Measurements from ENCODE around the gene WNT8B.

WNT8B gene

DNA sequence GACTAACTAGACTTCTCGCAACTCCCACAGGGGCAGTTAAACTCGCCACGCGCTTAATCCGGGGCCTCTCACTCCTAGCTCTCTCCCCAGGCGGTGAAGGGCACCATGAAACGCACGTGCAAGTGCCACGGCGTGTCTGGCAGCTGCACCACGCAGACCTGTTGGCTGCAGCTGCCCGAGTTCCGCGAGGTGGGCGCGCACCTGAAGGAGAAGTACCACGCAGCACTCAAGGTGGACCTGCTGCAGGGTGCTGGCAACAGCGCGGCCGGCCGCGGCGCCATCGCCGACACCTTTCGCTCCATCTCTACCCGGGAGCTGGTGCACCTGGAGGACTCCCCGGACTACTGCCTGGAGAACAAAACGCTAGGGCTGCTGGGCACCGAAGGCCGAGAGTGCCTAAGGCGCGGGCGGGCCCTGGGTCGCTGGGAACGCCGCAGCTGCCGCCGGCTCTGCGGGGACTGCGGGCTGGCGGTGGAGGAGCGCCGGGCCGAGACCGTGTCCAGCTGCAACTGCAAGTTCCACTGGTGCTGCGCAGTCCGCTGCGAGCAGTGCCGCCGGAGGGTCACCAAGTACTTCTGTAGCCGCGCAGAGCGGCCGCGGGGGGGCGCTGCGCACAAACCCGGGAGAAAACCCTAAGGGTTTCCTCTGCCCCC is 19.5 kb downstream of the WNT8B start:
- in situ Hi-C loops (cut with MboI; ENCODE audit: low sequenced_read_pairs): no loop called here

DNA sequence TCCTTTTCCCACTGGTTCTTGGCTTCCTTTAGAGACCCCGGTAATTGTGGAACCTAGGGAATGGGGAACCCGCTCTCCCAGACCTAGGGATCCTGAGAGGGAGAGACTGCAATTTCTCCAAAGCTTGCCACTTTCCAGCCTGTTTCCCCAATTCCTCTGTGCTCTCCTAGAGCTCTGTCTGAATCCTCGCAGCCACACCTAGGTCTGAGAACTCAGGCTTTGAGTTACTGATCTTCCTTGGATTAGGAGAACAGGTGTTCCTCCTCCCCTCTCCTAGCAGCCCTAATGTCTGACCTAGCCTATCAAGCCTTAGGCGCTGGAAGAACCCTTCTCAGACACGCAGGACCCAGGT is 20.0 kb downstream of the WNT8B start:
- in situ Hi-C loops (cut with MboI; ENCODE audit: low sequenced_read_pairs): no loop called here

- in situ Hi-C loops (cut with MboI; ENCODE audit: low sequenced_read_pairs): no loop called here
These were observed 21.3 kb downstream of the WNT8B start for GRCh38 chr10:100483876-100484666.

DNA sequence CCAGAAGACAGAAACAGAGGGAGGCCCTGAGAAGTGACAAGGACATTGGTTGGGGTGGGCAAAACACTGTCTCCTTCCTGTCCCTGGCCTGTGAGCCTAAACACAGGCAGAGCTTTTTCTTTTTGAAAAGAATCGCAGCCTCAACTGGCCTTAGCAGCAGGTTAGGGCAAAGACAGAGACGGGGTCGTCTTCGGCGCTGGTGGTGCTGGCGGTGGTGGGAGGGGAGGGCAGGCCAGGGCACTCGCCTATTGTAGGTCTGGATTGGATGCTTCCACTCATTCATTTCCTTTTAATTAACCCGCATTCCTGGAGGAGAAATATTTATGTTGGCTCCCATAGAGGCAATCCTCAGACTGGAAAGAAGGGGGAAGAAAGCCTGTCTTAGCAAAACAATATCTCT is 22.6 kb downstream of the WNT8B start:
- in situ Hi-C loops (cut with MboI; ENCODE audit: low sequenced_read_pairs): no loop called here

DNA sequence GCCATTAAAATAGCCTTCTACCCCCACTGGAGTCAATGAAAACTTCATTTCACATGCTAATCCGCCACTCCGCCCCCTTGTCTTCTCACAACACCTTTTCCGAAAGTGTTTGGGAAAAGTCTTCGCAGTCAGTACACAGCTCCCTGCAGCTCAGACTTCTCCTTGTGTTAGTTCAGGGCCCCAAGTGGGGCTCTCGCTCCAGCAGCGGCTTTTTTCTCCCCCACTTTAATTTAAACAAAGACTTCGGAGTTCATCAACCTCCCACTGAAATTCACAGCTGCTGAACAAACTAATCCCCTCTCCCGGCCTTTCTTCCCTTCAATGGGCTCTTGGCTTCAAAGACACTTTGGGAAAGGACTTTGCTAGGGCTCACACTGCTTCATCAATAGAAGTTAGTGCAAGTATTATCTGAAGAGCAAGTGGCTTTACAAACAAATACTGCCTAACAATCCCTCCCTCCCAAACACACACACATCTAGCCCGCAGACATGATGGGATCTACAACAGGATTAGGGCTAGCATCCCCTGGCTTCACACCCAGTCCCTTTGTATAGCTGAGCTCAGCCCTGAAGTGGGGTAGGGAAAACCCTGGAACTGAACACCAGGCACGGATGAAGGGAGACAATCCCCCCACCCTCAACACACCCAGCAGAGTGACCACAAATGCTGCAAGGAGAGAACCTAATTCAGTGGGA is 23.1 kb downstream of the WNT8B start:
- in situ Hi-C loops (cut with MboI; ENCODE audit: low sequenced_read_pairs): no loop called here

- in situ Hi-C loops (cut with MboI; ENCODE audit: low sequenced_read_pairs): no loop called here
These were observed 24.7 kb downstream of the WNT8B start for GRCh38 chr10:100487529-100487928.

DNA sequence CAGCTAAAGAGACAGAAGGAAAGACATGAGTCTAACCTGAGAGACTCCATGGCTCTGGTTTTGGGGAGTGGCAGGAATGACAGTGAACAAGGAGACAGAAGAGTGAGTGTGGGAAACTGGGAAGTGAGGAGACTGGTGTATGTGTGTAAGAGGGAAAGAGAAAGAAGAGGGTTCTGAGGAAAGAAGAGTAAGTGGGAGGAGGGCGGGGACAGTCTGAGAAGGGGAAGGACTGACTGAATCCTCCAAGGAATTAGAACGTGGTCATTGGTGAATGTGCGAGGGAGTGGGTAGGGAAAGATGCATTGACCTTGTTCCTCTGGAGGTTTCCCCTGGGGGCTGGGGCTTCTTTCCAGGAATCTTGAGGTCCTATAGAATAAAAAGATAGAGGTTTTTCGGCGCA is 26.6 kb downstream of the WNT8B start:
- in situ Hi-C loops (cut with MboI; ENCODE audit: low sequenced_read_pairs): no loop called here

DNA sequence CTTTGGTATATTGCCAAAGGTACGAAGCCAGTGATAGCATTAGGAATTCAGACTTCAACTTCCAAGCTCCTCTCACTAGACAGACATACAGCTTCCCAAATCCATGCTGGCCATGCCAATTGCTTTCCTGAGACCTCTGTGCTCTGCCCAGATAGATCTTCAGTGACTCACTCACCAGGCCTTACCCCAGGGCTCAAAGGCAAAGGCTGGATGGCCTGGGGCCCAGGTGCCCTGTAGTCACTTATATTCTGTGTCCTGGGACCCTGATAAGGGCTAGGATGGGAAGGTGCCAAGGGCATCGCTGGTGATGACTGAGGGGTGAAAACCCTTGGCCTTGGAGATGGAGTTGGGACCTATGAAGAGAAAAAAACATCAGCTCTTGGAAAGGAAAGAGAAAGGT is 27.7 kb downstream of the WNT8B start:
- in situ Hi-C loops (cut with MboI; ENCODE audit: low sequenced_read_pairs): no loop called here

GRCh38 chr10:100496567-100496966 is 33.8 kb downstream of the WNT8B start:
- in situ Hi-C loops (cut with MboI; ENCODE audit: low sequenced_read_pairs): no loop called here

- in situ Hi-C loops (cut with MboI; ENCODE audit: low sequenced_read_pairs): no loop called here
These were observed 35.2 kb downstream of the WNT8B start for GRCh38 chr10:100498059-100498458.

DNA sequence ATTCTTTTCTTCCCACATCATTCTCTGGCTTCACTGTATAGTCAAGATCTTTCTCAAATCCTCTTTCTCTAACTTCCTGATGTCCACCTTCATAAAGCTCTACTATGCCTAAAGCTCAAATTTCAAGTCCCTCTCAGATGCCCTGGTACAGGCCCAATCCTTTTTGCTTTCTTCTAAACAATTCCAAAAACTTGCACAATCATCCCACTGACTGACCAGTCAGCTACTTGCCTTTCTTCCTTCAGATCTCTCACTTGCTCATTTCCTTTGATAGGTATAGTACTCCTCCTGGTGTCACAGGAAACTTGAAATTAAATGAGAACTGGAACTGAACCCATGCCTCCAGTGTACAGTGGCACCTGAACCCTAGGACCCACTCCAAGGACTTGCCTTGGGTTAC is 38.6 kb downstream of the WNT8B start:
- in situ Hi-C loops (cut with MboI; ENCODE audit: low sequenced_read_pairs): no loop called here

DNA sequence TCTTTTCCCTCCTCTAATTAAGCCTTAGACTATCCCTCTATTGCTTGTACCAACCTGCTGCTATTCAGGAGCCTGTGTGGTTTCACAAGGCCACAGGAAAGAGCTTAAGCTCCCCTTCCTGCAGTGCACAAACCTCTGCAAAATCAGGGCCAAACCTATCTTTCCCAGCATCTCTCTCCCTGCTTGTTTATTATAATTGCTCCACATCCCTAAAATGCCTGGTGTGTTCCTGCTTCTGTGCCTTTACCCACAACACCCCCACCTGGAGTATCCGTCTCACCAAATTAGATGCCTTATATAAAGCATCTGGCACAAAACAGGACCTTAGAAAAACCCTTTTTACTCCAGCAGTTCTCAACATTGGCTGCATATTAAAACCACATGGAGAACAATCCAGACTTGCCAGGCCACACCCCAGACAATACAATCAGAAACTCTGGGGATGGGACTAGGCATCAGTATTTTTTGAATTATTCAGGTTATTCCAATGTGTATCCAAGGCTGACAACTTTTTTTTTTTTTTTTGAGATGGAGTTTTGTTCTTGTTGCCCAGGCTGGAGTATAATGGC is 40.2 kb downstream of the WNT8B start:
- in situ Hi-C loops (cut with MboI; ENCODE audit: low sequenced_read_pairs): no loop called here

GRCh38 chr10:100504096-100504495 is 41.3 kb downstream of the WNT8B start:
- in situ Hi-C loops (cut with MboI; ENCODE audit: low sequenced_read_pairs): no loop called here

DNA sequence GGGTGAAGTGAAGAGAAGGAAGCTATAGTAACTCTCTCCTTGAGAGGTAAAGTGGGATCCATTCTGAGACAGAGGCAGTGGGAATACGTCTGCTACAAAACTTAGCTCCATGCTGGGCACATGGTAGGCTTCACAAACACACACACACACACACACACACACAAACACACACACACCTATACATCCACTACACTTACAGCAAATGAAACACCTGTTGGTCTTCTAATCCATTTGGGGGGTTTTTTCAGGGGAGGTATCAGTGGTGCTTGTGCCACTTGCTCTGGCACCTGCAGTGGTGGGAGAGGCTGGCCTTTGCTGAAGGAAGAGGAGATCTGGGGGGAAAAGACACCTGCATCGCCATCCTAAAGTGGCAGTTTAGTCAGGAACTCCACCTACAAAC is 42.4 kb downstream of the WNT8B start:
- in situ Hi-C loops (cut with MboI; ENCODE audit: low sequenced_read_pairs): no loop called here

GRCh38 chr10:100506596-100507356 is 44.0 kb downstream of the WNT8B start:
- in situ Hi-C loops (cut with MboI; ENCODE audit: low sequenced_read_pairs): no loop called here

DNA sequence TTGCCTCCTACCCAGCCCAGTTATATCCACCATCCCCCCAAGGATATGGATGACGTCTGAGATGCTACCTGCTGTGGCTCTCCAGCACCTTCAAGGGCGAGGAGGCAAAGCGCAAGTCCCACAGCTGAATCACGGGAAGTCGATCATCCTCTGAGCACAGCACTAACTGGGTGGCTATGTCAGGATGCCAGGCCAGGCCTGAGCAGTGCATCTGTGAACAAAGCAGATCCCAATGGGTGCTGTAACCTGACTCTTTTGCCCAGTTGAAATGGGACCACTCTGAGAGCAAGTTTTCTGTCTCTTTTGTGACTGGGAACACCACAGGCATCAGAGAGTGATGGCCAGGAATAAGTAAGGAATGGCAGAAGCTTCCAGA is 44.5 kb downstream of the WNT8B start:
- in situ Hi-C loops (cut with MboI; ENCODE audit: low sequenced_read_pairs): no loop called here

- in situ Hi-C loops (cut with MboI; ENCODE audit: low sequenced_read_pairs): no loop called here
These were observed 45.5 kb downstream of the WNT8B start for GRCh38 chr10:100508266-100508665.

- in situ Hi-C loops (cut with MboI; ENCODE audit: low sequenced_read_pairs): no loop called here
These were observed 45.9 kb downstream of the WNT8B start for GRCh38 chr10:100508691-100509150.

DNA sequence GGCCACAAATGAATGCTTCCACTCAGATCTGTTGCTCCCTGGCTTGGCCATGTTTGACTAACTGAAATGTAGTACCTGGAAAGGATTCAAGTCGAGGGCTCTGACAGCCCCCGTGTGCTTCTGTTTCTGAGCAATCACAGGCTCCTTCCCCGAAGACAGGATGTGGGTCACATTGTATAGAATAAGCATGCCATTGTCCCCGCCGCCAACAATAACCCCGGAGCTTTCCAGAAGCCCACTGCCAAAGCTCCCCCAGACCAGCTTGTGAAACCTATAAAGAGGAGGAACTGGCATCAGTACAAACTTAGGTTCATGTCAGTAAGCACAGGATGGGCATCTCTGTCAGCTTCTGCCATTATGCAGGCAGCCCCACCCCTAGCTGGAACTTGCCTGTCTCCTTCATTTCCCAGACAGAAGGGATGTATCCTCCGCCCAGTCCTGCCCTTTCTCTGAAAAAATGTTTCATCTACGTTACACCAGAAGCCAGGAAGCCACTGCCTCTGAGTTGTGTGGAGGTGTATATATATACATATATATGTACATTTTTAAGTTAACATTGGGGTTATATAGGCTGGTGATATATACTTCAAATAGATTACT is 46.5 kb downstream of the WNT8B start:
- in situ Hi-C loops (cut with MboI; ENCODE audit: low sequenced_read_pairs): no loop called here

DNA sequence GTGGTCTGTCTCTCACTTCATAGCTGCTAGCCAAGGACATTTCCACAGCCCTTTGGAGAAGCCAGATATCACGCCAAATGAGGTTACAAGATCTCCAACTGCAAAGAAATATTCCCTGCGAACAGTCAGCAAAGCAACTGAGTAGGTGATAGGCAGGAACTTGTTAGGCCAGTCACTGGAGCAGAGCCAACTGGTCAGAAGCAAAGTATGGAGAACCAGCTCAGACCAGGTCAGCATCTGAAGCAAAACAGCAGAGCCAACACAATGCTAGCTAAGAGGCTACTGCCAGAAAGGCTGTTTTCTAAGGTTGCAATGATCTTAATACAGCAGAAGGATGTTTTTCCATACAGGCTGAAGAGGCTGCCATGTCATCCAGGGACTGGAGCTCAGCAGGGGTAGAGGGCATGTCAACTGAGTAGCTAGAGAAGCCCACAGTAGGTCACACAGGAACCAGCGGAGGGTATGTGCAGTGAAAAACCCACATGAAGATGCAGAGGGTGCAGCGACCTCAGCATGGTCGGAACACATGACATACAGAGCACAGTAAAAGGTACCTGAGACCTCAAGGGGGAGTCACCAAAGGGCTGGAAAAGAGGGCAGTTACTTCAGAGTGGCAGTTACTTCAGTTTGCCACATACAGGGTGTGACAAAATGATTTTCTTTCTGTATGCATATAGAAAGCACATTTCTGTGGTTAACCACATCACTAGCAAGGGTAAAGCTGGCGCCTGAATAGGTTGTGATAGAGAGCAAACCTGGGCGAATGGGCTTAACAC is 47.9 kb downstream of the WNT8B start:
- in situ Hi-C loops (cut with MboI; ENCODE audit: low sequenced_read_pairs): no loop called here
